Right renal cortex interstitium (tissue), 3 donors: ENCODE results near the gene CELF2. TPM values are rescaled to one million over a fixed set of nuclear protein-coding genes. Genes with fewer than 3 reads are reported as not detected.

Experiments
- DNase-seq, 3 donors: peaks; one replicate each; pipeline ENCODE4 v3.0.0-alpha.2; 2013; ENCODE audit warnings: low read depth in 3 of 3, low spot score in 2 of 3
- polyA plus RNA-seq, 3 donors: library from polyadenylated mRNA; unstranded; fragments of 120-200 nt; gene quantifications; one replicate each; pipeline ENCODE4 v1.2.1, GENCODE V29; 2013; ENCODE audit not compliant: insufficient read length in 3 of 3

CELF2 gene
- polyA plus RNA-seq, 3 donors = 9.6 to 11.8 (median 10.8) TPM

GRCh38 chr10:11150879-11151415 lies 133.3 kb downstream of the CELF2 start:
- DNase-seq = no peak

- DNase-seq = no peak
Observed at GRCh38 chr10:11152801-11153200, 135.1 kb downstream of the CELF2 start.

GRCh38 chr10:11153245-11153644 lies 135.6 kb downstream of the CELF2 start:
- no peak for DNase-seq

- no peak for DNase-seq
Observed at GRCh38 chr10:11153766-11154165, 136.1 kb downstream of the CELF2 start.

GRCh38 chr10:11154333-11154732 lies 136.7 kb downstream of the CELF2 start:
- no peak for DNase-seq

- no peak for DNase-seq
Observed at GRCh38 chr10:11154849-11155498, 137.3 kb downstream of the CELF2 start.

- no peak for DNase-seq
Observed at GRCh38 chr10:11156480-11156879, 138.8 kb downstream of the CELF2 start.

GRCh38 chr10:11157292-11158076 lies 139.8 kb downstream of the CELF2 start:
- no peak for DNase-seq

- DNase-seq = no peak
Observed at GRCh38 chr10:11158080-11158479, 140.4 kb downstream of the CELF2 start.

GRCh38 chr10:11159543-11160215 lies 142.0 kb downstream of the CELF2 start:
- DNase-seq = no peak

GRCh38 chr10:11161096-11161495 lies 143.4 kb downstream of the CELF2 start:
- DNase-seq = no peak

- DNase-seq = no peak
Observed at GRCh38 chr10:11161910-11162309, 144.2 kb downstream of the CELF2 start.

- DNase-seq = no peak
Observed at GRCh38 chr10:11162828-11163599, 145.3 kb downstream of the CELF2 start.

- no peak for DNase-seq
Observed at GRCh38 chr10:11163780-11164550, 146.3 kb downstream of the CELF2 start.

- DNase-seq = no peak
Observed at GRCh38 chr10:11164551-11164802, 146.8 kb downstream of the CELF2 start.

GRCh38 chr10:11164803-11165590 lies 147.3 kb downstream of the CELF2 start:
- no peak for DNase-seq

GRCh38 chr10:11165591-11166543 lies 148.2 kb downstream of the CELF2 start:
- no peak for DNase-seq

GRCh38 chr10:11166550-11166949 lies 148.9 kb downstream of the CELF2 start:
- no peak for DNase-seq
